G401.6 (cell line): ENCODE measurements around the gene RPS27A.
"Not testable (repeated sequence)": the region's sequence is repeated elsewhere in the genome, so short reads cannot be mapped to it uniquely, and the experiment has no call there.

Experiments used
- FAIRE-seq: peaks from 2 replicates; lab custom pipeline; 2012; peaks lifted over from hg19 to GRCh38; lab: Jason Lieb, UNC

The RPS27A gene

GRCh38 chr2:55239656-55240222 is 7.3 kb downstream of the RPS27A start:
- FAIRE-seq: no peak

GRCh38 chr2:55241582-55241981 is 9.1 kb downstream of the RPS27A start:
- FAIRE-seq: not testable (repeated sequence)

- FAIRE-seq: no peak
These were observed 10.1 kb downstream of the RPS27A start for GRCh38 chr2:55242617-55243016.

GRCh38 chr2:55245411-55245810 is 12.9 kb downstream of the RPS27A start:
- FAIRE-seq: peak; percentile 49

- no peak for FAIRE-seq
These were observed 14.5 kb downstream of the RPS27A start for GRCh38 chr2:55247025-55247424.

GRCh38 chr2:55252832-55253231 is 20.3 kb downstream of the RPS27A start:
- FAIRE-seq: no peak

GRCh38 chr2:55259586-55259985 is 27.1 kb downstream of the RPS27A start:
- not testable (repeated sequence) for FAIRE-seq

GRCh38 chr2:55268288-55268906 is 35.9 kb downstream of the RPS27A start:
- no peak for FAIRE-seq

GRCh38 chr2:55268907-55269644 is 36.6 kb downstream of the RPS27A start, which contains the start of gene MTIF2:
TSS of gene MTIF2 (minus strand) at chr2:55269231. CDS start at chr2:55263858, 5,373 bp downstream.
- peak; percentile 89 for FAIRE-seq

- no peak for FAIRE-seq
These were observed 37.1 kb downstream of the RPS27A start for GRCh38 chr2:55269645-55269990.

GRCh38 chr2:55274346-55274745 is 41.9 kb downstream of the RPS27A start:
- not testable (repeated sequence) for FAIRE-seq

- FAIRE-seq: no peak
These were observed 44.8 kb downstream of the RPS27A start for GRCh38 chr2:55277310-55277709.

- not testable (repeated sequence) for FAIRE-seq
These were observed 46.8 kb downstream of the RPS27A start for GRCh38 chr2:55279214-55279835.

- FAIRE-seq: not testable (repeated sequence)
These were observed 47.5 kb downstream of the RPS27A start for GRCh38 chr2:55279859-55280424.

GRCh38 chr2:55280851-55281546 is 48.5 kb downstream of the RPS27A start:
- not testable (repeated sequence) for FAIRE-seq

GRCh38 chr2:55282110-55282917 is 49.8 kb downstream of the RPS27A start:
- no peak for FAIRE-seq

GRCh38 chr2:55283083-55283482 is 50.6 kb downstream of the RPS27A start:
- FAIRE-seq: no peak
